Neural progenitor cell (in vitro differentiated cells): ENCODE data around the gene ZNF605. TPM values are rescaled to one million over a fixed set of nuclear protein-coding genes. Genes with fewer than 3 reads are reported as not detected.
"Not testable (repeated sequence)": the region's sequence is repeated elsewhere in the genome, so short reads cannot be mapped to it uniquely, and the experiment has no call there.

Source experiments
- DNase-seq: peaks from one replicate; pipeline ENCODE4 v3.0.0-alpha.2; 2016; ENCODE audit warnings: low spot score
- H2AFZ ChIP-seq: fragments of 200-600 bp; sonication (generic); replicated peaks from 2 replicates; pipeline ENCODE4 v1.6.1; 2016; ENCODE audit warnings: antibody characterized with exemption
- H3F3A ChIP-seq: fragments of 200-600 bp; sonication (generic); 2 replicates; pipeline ENCODE4 v1.6.1; 2016; ENCODE audit warnings: antibody characterized with exemption, low read depth
- H3K27ac ChIP-seq: fragments of 200-600 bp; sonication (generic); 2 replicates; pipeline ENCODE4 v1.5.1; 2016; ENCODE audit warnings: mild to moderate bottlenecking
- H3K27me3 ChIP-seq: fragments of 200-600 bp; sonication (generic); 2 replicates; pipeline ENCODE4 v1.6.1; 2016; ENCODE audit warnings: mild to moderate bottlenecking, moderate library complexity
- H3K36me3 ChIP-seq: fragments of 200-600 bp; sonication (generic); 2 replicates; pipeline ENCODE4 v1.5.1; 2016
- H3K4me1 ChIP-seq: fragments of 200-600 bp; sonication (generic); 2 replicates; pipeline ENCODE4 v1.6.1; 2016; ENCODE audit warnings: mixed run types
- H3K4me2 ChIP-seq: fragments of 200-600 bp; sonication (generic); 2 replicates; pipeline ENCODE4 v1.6.1; 2016
- H3K4me3 ChIP-seq: fragments of 200-600 bp; sonication (generic); 2 replicates; pipeline ENCODE4 v1.5.1; 2016
- H3K79me2 ChIP-seq: fragments of 200-600 bp; sonication (generic); 2 replicates; pipeline ENCODE4 v1.6.1; 2016; ENCODE audit warnings: low read depth
- H3K9ac ChIP-seq: fragments of 200-600 bp; sonication (generic); 2 replicates; pipeline ENCODE4 v1.6.1; 2016
- H3K9me3 ChIP-seq: fragments of 200-600 bp; sonication (generic); 2 replicates; pipeline ENCODE4 v1.5.1; 2016; ENCODE audit warnings: low read depth
- H4K20me1 ChIP-seq: fragments of 200-600 bp; sonication (generic); 2 replicates; pipeline ENCODE4 v1.6.1; 2016; ENCODE audit warnings: low read depth
- H3K27ac Mint-ChIP-seq: 3 replicates; pipeline ENCODE4 v1.8.0; 2021; ENCODE audit warnings: mixed read lengths
- H3K27me3 Mint-ChIP-seq: 2 replicates; pipeline ENCODE4 v1.8.0; 2022; ENCODE audit warnings: low read depth, mild to moderate bottlenecking, inconsistent platforms, moderate library complexity, mixed read lengths; ENCODE audit not compliant: insufficient read depth
- H3K36me3 Mint-ChIP-seq: 3 replicates; pipeline ENCODE4 v1.8.0; 2021; ENCODE audit warnings: mixed read lengths
- H3K4me1 Mint-ChIP-seq: 3 replicates; pipeline ENCODE4 v1.8.0; 2021; ENCODE audit warnings: mixed read lengths
- H3K4me3 Mint-ChIP-seq: 3 replicates; pipeline ENCODE4 v1.8.0; 2021; ENCODE audit warnings: mild to moderate bottlenecking, moderate library complexity, mixed read lengths
- H3K9me3 Mint-ChIP-seq: 3 replicates; pipeline ENCODE4 v1.8.0; 2020; ENCODE audit warnings: mixed read lengths
- EZH2 ChIP-seq: fragments of 200-600 bp; sonication (generic); IDR thresholded peaks from 2 replicates; pipeline ENCODE4 v1.6.1; 2017; ENCODE audit warnings: antibody characterized with exemption, mild to moderate bottlenecking, moderate library complexity
- EZH2phosphoT487 ChIP-seq: fragments of 200-600 bp; sonication (generic); IDR thresholded peaks from 2 replicates; pipeline ENCODE4 v1.6.1; 2017; ENCODE audit warnings: antibody characterized with exemption
- total RNA-seq: library from RNA; depleted of rRNA; stranded (reverse); fragments of >200 nt; gene quantifications from 2 replicates; pipeline ENCODE4 v1.2.3, GENCODE V29; 2015; ENCODE audit warnings: low replicate concordance
- TF ChIP-seq, protein P1 (sequence below): fragments of 200-600 bp; sonication (generic); IDR thresholded peaks from 2 replicates; pipeline ENCODE4 v1.5.1; 2017; ENCODE audit warnings: antibody characterized with exemption, mild to moderate bottlenecking

The ZNF605 gene
- total RNA-seq, 1 donor from 2014 or later: 28.8 TPM

DNA sequence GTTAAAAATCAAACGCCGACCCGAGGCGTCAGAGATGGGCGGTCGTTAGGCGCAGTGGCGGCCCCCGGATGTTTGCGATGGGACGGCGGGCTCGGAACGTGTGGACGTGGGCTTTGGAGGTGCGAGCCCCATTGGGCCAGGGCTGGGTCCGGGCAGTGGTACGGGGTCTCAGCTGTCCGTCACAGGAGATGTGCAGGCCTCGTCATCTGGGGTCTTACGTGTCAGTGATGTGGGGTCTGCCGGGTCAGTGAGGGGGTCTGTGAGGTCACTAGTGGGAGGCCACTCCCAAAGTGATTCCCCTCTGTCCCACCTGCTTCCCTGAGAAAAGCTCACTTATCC lies 47.1 kb downstream of the ZNF605 start:
- Histone ChIP-seq H3K79me2 (no peaks in the 10 kb centered on the region), H2AFZ (peak overlapping the region; percentile 100), H3K4me3 (peak overlapping the region; percentile 99), H3K4me2 (peak overlapping the region; percentile 97), H3K9ac (peak overlapping the region; percentile 56), H3K4me1 (peaks cover 4% of the 10 kb centered on the region), H3K27ac (peak overlapping the region; percentile 57), H3K27me3 (peaks cover 37% of the 10 kb centered on the region), H4K20me1 (no peaks in the 10 kb centered on the region), H3K36me3 (peaks cover 2% of the 10 kb centered on the region), H3K9me3 (peaks cover 6% of the 10 kb centered on the region), H3F3A (peaks cover 24% of the 10 kb centered on the region)
- no peak for DNase-seq
- Mint-ChIP-seq H3K9me3 (peaks cover 54% of the 10 kb centered on the region), H3K36me3 (peaks cover 14% of the 10 kb centered on the region), H3K4me1 (no peaks in the 10 kb centered on the region), H3K27ac (peak overlapping the region; percentile 72), H3K27me3 (peaks cover 2% of the 10 kb centered on the region), H3K4me3 (peak overlapping the region; percentile 95)
- TF ChIP-seq, protein P1, sequence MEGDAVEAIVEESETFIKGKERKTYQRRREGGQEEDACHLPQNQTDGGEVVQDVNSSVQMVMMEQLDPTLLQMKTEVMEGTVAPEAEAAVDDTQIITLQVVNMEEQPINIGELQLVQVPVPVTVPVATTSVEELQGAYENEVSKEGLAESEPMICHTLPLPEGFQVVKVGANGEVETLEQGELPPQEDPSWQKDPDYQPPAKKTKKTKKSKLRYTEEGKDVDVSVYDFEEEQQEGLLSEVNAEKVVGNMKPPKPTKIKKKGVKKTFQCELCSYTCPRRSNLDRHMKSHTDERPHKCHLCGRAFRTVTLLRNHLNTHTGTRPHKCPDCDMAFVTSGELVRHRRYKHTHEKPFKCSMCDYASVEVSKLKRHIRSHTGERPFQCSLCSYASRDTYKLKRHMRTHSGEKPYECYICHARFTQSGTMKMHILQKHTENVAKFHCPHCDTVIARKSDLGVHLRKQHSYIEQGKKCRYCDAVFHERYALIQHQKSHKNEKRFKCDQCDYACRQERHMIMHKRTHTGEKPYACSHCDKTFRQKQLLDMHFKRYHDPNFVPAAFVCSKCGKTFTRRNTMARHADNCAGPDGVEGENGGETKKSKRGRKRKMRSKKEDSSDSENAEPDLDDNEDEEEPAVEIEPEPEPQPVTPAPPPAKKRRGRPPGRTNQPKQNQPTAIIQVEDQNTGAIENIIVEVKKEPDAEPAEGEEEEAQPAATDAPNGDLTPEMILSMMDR: no peak
- no peak for TF ChIP-seq EZH2phosphoT487
- TF ChIP-seq EZH2: no peak

DNA sequence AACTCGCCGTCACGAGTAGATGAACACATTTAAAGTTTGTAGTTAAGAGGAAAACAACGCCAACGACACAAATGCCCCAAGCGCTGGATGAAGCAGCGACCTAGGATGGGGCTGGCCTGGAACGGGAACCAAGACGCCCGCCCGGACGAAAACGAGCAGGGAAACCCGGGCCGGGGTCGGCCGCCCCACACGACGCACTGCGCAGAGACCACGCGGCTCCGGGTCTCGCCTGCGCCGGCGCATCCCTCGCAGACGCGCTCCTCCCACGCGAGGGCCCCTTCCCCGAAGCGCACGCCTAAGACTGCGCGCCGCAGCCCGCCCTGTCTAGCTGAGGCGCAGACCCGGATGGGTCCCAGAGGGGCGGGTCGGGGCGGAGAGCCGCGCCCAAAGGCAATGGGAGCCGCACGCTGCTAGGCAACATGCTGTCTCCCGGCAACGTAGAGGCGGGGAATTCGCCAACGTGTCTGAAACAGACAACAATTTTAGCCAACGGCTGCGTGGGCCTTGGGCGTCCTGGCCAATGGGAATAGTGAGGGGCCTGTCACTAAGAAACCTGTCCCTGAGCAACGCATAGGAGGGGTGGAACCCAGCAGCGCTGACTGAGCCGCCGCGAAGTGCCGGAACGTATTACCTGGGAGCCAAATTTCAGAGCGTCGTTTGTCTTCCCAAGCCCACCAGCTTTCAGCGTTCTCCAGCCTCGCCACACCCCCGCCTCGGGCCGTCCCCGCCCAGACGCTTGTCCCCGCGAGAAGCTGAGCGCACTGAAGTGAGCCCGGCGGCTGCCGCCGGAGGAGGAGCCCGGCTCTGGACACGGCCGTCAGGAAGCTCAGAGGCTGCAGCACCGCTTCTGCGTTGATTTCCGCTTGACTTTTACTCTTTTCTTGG lies 47.7 kb downstream of the ZNF605 start:
- peak overlapping the region; percentile 99 for H3K4me3 ChIP-seq
- H3K27ac ChIP-seq: peak overlapping the region; percentile 57
- peak; percentile 99 for DNase-seq
- peaks cover 37% of the 10 kb centered on the region for H3K27me3 ChIP-seq
- H3K36me3 ChIP-seq: no peaks in the 10 kb centered on the region
- peak overlapping the region; percentile 56 for H3K9ac ChIP-seq
- H3K27me3 Mint-ChIP-seq: peaks cover 2% of the 10 kb centered on the region
- no peaks in the 10 kb centered on the region for H3K4me1 Mint-ChIP-seq
- H3K4me1 ChIP-seq: peaks cover 4% of the 10 kb centered on the region
- peak overlapping the region; percentile 95 for H3K4me3 Mint-ChIP-seq
- H3K9me3 ChIP-seq: peaks cover 3% of the 10 kb centered on the region
- H2AFZ ChIP-seq: peak overlapping the region; percentile 100
- peak overlapping the region; percentile 97 for H3K27ac Mint-ChIP-seq
- peaks cover 13% of the 10 kb centered on the region for H3K36me3 Mint-ChIP-seq
- H3F3A ChIP-seq: peaks cover 24% of the 10 kb centered on the region
- peak; percentile 28 for TF ChIP-seq EZH2phosphoT487
- TF ChIP-seq EZH2: no peak
- TF ChIP-seq, protein P1: no peak
- H3K4me2 ChIP-seq: peak overlapping the region; percentile 97
- H3K9me3 Mint-ChIP-seq: peaks cover 51% of the 10 kb centered on the region
- H4K20me1 ChIP-seq: no peaks in the 10 kb centered on the region
- H3K79me2 ChIP-seq: no peaks in the 10 kb centered on the region

DNA sequence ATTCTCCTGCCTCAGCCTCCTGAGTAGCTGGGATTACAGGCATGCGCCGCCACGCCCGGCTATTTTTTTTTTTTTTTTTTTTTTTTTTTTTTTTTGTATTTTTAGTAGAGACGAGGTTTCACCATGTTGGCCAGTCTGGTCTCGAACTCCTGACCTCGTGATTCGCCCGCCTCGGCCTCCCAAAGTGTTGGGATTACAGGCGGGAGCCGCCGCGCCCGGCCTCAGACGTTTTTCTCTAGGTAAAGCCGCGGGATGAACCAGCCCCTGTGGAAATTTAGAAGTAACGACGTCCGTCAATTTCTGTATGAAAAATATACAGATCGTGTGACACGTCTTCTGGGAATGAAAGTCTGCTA lies 48.3 kb downstream of the ZNF605 start:
- peaks cover 53% of the 10 kb centered on the region for H3K9me3 Mint-ChIP-seq

DNA sequence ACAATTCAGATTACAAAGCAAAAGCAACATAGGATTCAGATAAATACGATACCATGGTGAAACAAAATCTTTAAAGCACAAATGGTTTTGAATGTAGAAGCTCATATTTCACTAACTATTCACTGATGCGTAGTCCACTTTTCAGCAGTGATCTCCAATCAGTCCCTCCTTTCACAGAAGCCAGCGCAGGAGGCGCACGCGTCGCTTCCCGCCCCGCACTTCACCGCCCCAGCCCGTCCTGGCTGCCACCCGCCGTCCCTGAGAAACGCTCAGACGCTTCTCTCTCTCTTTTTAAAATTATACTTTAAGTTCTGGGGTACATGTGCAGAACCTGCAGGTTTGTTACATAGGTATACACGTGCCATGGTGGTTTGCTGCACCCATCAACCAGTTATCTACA lies 48.9 kb downstream of the ZNF605 start:
- DNase-seq: no peak
- H3K27me3 Mint-ChIP-seq: peaks cover 2% of the 10 kb centered on the region

More for the DNA sequence above, 48.3 kb downstream of the ZNF605 start:
- not testable (repeated sequence) for H3K9ac ChIP-seq, H3K4me1 Mint-ChIP-seq, H3K79me2 ChIP-seq, H3K9me3 ChIP-seq, H3K4me1 ChIP-seq, H3K27me3 Mint-ChIP-seq, H3K27ac ChIP-seq, DNase-seq, H4K20me1 ChIP-seq, H3K36me3 ChIP-seq, H3K27ac Mint-ChIP-seq
- Histone ChIP-seq H3K4me2 (peak overlapping the region; percentile 86), H3K4me3 (peak overlapping the region; percentile 99), H3F3A (peaks cover 24% of the 10 kb centered on the region), H3K27me3 (peaks cover 37% of the 10 kb centered on the region), H2AFZ (peak overlapping the region; percentile 91)
- Mint-ChIP-seq H3K4me3 (peak overlapping the region; percentile 95), H3K36me3 (peaks cover 14% of the 10 kb centered on the region)

More for the DNA sequence above, 48.9 kb downstream of the ZNF605 start:
- Histone ChIP-seq H3K27me3 (peaks cover 37% of the 10 kb centered on the region), H3K9ac (no peak overlapping the region), H3K4me2 (no peak overlapping the region), H3K4me1 (peaks cover 4% of the 10 kb centered on the region), H3K79me2 (no peaks in the 10 kb centered on the region), H4K20me1 (no peaks in the 10 kb centered on the region), H3K4me3 (no peak overlapping the region), H3K27ac (no peak overlapping the region), H3F3A (peaks cover 24% of the 10 kb centered on the region), H2AFZ (no peak overlapping the region), H3K36me3 (no peaks in the 10 kb centered on the region), H3K9me3 (peaks cover 3% of the 10 kb centered on the region)
- Mint-ChIP-seq H3K4me3 (peak overlapping the region; percentile 14), H3K4me1 (no peaks in the 10 kb centered on the region), H3K36me3 (peaks cover 14% of the 10 kb centered on the region), H3K9me3 (peaks cover 51% of the 10 kb centered on the region), H3K27ac (no peak overlapping the region)
- TF ChIP-seq, protein P1: no peak
- no peak for TF ChIP-seq EZH2
- TF ChIP-seq EZH2phosphoT487: no peak
